Hippocampal formation (tissue), 2 donors: ENCODE data around the gene IL24.
"Not testable (repeated sequence)": the region's sequence is repeated elsewhere in the genome, so short reads cannot be mapped to it uniquely, and the experiment has no call there.

Source experiments
- DNase-seq, 2 donors: peaks; one replicate each; lab custom pipeline; 2025; lab: John Stamatoyannopoulos, UW

IL24 gene

DNA sequence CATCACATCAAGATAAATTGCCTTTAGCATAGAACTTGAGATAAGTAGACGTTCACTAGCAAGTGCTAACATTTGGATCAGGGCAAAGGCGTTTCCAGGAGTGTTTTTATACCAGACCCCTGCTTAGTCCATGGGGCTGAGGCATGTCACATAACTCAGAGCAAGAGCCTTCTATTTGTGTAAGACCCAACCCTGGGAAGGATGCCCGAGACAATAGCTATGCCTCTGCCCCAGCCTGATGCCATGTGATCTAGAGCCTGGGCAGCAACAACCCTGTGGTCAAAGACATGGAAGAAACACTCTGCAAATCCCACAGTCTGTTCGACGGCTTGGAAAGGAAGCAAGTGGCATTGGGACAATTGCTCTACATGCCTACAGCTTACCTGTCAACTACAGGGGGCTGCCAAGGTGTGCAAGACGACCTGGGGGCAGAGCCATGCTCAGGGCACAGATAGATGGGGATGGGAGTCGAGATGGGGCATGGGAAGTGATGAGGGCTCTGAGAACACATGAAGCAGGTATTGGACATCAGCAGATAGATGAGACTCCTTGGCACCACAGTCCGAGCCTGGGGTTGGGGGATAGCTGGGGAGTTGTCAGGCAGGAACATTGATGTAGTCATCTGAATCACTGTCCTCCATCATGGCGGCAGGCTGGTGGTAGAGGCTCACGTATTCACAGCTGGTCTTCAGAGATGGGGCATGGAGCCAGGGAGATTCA is 7.3 kb downstream of the IL24 start:
- DNase-seq, result no peak

DNA sequence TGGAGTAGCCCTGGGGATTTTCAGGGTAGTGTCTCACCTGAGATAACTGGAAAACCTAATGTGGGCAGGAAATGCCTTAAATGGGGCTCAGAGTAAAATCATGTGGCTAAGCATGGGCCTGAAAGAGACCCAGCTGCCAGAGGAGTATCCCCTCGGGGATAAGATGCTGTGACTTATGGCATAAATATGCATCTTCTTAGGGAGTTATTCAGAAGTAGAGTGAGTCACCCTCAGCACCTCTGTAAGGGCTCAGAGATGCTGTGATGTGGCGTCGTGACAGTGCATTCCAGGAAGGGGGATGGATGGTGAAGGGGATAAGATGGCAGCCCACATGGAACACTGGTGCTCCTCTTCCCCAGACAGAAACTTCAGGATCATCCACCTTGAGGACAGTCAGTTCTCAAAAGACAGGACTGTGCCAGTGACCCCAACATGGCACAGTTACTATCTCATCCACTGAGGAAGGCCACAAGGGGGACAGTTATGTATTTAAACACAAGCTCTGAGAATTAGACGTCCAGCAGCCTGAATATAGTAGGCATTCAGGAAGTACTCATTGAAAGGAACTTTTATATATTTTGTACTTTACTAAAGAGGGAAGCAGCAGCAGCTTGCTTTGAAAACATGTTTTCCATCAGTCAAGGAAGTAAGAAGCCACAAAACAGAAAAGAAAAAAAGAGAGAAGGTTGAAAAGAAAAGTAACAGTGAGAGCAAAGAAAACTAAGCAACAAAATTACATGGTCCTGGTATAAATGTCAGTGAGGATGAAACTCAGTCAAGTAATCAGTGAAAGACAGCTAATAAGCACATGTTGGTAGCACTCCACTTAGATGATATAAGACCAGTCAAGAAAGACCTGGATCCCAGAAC is 8.3 kb downstream of the IL24 start:
- DNase-seq, result no peak

DNA sequence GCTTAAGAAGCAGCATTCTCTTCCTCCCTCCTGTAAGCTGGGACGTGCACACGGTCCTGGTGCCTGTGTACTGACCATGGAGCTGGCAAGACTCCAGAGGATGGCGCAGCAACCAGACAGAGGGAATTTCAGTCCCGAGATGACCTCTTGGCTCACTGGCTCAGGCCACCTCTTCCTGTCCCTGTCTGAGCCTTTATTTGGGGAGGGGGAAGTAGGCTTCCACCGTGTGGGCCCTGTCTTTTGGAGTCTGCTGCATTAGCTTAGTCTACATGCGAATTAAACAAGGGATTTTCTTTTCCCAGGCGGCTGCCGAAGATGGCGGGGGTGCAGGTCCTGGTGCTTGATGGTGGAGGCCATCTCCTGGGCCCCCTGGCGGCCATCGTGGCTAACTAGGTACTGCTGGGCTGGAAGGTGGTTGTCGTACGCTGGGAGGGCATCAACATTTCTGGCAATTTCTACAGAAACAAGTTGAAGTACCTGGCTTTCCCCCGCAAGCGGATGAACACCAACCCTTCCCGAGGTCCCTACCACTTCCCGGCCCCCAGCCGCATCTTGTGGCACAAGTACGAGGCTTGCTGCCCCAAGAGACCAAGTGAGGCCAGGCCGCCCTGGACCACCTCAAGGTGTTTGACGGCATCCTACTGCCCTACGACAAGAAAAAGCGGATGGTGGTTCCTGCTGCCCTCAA is 10.2 kb downstream of the IL24 start:
- DNase-seq, result no peak

DNA sequence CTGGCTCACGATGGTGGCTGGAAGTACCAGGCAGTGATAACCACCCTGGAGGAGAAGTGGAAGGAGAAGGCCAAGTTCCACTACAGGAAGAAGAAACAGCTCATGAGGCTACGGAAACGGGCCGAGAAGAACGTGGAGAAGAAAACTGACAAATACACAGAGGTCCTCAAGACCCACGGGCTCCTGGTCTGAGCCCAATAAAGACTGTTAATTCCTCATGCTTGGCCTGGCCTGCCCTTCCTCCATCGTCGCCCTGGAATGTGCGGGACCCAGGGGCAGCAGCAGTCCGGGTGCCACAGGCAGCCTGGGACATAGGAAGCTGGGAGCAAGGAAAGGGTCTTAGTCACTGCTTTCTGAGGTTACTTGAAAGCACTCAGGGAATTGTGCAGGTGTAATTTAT is 10.8 kb downstream of the IL24 start:
- no peak for DNase-seq

DNA sequence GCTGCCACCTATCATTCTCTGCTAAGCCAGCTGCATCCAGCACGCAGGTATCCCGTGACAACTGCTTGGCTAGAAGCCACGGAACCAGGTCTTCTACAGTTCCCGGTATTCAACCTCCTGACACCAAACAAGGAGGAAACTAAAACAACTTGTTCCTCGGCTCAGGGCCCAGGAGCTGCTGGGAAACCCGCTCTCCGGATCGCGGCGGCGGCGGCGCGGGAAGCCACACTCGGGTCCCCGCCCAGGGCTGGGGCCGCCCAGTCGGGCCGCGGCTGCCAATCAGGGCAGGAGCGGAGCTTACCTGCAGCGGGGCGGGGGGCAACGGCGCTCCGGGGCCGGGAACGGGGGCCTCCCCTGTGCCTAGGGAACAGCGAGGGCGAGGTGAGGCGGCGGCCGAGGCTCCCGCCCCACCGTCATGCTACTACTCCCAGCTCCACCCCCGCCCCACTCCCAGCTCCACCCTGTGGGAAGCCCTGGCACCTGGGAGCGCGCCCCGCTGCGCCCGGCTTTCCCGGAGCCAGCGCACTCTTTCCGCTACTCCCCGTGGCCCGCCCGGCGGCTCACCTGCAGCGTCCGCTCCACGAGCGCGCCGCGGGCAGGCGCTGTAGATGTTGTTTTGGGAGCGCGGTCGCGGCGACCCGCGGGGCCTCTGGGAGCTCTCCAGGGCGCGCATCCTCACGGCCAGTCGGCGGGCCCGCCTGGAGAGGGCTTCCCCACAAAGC is 12.1 kb downstream of the IL24 start:
- DNase-seq, result no peak

DNA sequence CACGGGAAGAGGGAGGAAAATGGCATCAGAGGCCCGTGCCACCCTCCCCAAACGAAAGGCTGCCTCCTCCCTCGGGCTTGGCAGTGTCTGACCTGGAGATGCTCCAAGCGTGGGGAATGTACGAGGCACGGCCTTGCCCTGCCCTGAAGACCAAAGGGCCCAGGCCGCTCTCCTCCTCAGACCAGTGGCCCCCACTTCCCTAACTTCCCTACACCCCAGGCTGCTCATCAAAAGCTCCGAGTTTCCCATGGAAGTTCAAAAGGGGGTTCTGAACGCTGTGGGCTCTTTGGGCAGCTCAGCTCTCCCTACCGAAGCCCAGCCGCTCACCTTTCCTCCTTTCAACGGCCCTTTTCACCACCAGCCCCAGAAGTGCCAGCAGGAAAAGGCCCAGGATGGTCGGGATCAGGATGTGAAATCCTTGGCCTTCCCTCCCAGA is 12.7 kb downstream of the IL24 start:
- no peak for DNase-seq

DNA sequence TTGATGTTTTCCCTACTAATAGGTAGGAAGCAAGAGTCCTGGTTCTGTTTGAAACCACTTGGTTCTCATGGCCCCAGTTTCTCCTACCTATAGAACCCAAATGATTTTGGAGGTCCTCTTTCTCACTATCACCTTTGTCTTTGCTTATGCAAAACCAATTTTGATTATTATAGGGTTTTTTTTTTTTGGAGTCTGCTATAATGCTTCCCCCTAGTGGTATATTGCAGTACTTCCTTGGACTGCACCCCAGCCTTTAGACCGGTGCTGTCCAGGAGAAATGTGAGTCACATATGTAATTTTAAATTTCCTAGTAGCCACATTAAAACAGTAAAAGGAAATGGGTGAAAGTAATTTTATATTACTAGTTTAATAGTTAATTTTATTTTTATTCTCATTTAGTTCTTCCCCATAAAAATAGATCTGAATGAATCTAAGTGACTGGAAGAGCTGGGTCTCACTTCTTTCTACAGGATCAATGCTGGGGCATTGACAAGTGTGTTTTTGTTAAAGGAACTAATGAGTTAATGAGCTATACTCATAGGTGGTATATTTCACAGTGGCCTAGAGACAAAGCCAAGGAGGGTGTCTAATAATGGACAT is 13.9 kb downstream of the IL24 start:
- DNase-seq, result peak in 1 of 2 donors; percentile 30

DNA sequence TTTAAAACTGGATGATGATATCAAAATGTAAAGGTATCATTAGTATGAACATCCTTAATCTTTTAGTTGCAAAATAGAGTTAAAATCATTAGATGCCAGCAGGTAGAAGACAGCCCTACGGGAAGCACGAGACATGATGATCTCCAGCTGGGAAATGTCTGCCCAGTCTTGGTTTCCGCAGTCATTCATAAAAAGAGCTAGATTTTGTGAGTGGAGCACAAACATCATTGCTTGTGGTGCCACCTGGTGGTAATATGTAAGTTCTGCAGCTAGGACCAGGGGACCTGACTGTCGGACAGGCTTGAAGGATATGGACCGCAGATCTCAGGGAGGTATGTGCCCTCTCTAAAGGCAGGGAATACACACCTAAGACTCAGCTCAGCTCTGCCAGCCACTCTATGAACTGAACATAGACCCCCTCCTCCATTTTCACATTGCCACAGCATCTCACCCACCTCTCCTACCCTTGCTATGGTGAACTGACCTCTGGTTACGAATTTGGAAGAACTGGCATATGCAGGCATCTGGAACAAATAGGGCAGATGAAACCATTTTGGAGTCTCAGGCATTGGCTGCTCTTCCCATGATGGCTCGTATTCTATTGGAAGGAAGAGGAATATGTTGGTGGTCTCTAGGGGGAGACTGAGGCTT is 15.3 kb downstream of the IL24 start:
- DNase-seq, result peak; percentile 50 to 62

DNA sequence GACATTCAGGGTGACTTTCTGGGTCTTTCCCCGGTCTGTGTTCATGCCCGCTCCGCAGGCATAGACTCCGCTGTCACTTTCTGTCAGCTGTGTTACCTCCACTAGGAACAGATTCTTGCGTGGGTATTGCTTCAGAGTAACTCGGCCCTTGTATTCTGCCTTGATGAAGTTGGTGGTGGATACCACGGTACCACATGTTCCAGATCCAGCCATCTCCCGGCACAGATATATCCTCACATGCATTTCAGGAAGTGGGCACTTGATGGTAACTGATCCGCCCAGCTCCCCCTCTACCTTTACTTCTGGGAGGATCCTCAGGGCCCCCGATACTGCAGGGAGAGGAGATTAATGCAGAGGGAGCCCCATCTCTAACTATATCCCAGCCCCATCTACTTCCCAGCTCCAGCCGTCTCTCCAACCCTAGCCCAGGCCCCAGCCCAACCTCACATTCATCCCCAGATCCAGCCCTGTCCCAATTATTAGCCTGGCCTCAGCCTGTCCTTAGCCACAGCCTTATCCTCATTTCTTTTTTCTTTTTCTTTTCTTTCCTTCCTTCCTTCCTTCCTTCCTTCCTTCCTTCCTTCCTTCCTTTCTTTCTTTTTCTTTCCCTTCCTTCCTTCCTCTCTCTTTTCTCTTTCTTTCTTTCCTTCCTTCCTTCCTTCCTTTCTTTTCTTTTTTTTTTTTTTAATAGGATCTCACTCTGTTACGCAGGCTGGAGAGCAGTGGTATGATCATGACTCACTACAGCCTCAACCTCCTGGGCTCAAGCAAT is 16.7 kb downstream of the IL24 start:
- DNase-seq, result no peak

DNA sequence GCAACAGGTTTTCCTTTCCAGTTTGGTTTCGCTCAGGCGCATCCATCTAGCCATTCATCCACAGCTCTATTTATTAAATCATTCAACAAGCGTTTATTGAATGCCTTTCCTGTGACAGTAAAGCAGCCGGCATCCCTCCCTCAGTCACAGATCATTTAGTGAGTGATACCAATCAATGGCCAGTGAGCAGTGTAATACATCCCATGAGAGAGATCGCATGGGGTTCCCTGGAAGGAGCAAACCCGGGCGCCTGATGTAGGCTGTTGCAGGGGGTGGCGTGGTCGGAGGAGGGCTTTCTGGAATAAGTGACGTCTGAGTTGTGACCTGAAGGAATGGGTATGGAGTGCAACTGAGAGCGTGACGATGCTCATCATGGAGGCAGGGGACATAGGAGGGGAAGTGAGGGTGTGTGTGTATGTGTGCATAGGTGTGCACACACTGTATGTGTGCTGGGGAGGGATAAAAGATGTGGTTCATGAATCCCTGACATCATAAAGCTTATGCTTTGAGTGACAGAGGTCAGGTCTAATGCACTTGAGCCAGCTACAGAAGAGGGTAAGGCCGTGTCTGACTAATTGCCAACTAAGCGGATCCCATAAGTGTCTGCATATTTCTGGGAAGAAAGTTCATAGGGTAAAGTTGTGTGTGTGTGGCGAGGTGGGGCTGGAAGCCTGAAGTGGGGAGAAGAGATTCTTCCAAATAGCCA is 17.9 kb downstream of the IL24 start:
- no peak for DNase-seq

DNA sequence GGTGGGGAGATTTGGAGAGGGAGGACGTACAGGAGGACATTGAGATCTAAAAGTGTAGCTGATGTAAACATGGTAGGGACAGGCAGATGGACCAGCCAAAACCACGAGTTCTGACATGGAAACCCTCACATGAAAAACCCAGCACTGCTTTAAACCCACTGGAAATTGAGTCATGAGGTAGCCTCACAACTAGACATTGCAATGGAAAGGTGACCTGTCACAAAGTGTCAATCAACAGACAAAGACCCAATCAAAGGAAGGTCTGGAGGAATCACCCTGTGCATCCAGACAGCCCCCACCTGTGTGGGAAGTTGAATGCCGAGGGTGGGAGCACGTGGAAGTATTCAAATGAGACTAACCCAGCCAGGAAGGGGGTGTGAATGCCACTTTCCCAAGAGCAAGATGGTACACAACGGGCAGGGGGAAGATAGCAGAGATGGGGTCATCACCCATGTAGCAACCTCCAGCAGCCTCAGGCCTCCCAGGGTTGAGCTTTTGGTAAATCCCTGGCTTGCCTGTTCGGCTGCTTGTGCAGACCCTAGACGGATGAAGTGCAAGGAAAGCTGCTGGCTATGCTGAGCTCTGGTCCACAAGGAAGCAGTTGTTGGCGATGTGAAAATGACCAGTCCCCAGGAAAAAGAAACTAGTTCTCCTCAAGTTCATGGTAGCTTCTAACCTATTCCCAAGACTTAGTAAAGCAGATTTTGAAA is 18.9 kb downstream of the IL24 start:
- no peak for DNase-seq

DNA sequence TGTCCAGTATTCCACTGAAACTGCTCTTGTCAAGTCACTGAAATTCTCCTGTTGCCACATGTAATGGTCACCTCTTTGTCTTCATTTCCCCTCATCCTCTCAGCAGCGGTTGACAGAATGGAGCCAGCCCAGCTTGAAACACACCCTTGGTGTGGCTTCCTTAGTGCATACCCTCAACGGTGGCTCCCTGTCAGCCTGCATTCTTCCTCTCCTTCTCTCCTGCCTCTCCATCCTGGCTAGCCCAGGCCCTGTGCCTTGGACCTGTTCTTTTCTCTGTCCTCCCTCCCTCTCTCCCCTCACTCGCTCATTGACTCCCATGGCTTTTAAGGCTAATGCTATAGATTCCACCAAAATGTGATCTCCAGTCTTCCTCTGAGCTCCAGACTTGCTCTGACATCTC is 20.8 kb downstream of the IL24 start:
- DNase-seq, result no peak

DNA sequence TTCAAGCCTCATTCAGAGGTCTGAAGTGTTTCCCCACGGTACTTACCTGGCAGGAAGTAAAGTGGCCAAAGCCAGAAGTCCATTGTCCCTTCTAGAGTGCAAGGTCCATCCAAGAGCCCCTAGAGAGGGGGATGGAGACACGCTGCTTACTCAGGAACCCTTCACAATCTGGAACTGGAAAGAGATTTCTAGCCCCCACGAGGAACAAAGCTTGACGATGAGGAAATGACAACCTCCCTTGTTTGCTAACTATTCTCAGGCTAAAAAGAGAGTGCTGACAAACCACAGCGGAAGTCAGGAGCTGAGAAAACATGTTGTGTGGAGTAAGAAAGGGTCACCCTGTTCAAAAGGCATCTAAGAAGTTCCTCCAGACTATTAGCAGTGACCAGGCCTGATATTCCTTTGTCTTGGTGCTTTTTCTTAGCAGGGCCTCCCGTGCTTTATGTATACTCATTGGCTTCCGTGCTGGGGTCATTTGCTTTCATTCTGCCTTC is 24.6 kb downstream of the IL24 start, which contains the start of gene FCMR:
FCMR (minus strand) TSS at position 170 of the 494 bp plus-strand sequence; CDS start at position 83, 87 bp downstream.
- DNase-seq, result peak in 1 of 2 donors; percentile 30

DNA sequence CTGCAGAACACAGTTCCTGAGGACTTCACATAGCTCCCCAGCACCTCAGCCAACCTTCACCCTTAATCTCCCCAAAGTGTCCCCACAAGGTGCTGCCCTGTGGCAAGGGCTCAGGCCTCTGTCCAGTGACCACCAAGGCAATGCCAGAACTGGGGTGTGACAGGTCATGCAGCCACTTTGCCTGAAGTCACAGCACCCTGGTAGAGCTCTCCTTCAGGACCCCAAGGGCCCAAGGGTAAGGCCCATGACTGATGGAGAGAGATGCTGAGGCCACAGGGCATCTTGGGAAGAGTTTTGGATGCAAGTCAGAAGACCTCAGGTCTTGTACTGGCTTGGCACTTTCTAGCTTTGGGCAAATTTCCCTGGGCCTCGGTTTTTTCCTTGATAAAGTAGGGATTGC is 25.3 kb downstream of the IL24 start:
- DNase-seq, result no peak

DNA sequence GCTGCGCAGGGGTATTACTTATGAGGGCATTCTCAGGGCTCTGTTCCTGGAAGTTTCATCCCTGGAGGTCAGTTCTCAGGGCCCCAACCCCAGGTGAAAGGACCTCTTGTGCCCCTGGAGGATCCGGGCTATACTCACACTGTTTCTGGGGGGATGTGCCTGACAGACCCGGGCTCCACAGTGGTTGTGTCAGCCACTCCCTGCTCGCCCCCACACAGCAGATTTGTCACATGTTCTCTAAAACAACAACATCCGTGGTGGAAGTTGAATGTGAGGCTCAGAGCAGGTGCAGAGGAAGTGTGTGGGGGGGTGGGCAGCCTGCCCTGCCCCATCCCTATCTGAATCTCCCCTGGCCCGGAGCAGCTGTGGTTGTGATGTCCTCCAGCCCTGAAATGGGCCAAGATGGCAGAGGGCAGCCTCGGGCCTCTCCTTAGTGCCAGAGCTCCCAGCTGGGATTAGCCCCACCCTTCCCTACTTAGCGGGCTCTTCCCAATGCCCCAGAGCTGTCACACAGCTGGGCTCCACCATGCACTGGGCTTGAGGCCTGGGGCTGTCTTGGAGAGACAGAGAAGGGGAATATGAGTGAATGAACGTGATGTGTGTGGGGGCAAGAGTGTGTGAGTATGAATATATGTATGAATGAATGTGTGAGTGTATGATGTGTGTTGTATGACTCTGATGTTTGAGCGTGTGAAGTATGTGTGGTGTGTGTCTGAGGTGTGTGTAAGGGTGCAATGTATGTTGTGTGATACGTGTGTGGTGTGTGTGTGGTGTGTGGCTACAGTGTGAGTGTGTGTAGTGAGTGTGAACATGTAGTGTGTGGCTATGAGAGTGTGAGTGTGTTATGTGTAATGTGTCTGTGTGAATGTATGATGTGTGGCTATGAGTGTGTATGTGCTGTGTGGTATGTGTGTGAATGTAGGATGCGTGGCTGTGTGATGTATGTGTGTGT is 26.0 kb downstream of the IL24 start:
- no peak for DNase-seq

DNA sequence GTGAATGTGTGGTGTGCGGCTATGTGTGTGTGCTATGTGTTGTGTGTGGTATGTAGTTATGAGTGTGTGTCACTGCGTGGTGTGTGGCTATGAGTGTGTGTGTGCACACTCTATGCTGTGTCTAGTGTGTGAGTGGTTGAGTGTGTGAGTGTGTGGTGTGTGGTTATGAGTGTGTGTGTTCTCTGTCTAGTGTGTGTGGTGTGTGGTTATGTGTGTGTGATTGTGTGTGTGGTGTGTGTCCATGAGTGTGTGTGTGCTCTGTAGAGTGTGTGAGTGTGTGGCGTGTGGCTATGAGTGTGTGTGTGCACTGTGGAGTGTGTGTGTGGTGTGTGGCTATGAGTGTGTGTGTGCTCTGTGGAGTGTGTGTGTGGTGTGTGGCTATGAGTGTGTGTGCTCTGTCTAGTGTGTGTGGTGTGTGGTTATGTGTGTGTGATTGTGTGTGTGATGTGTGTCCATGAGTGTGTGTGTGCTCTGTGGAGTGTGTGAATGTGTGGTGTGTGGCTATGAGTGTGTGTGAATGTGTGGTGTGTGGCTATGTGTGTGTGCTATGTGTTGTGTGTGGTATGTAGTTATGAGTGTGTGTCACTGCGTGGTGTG is 26.8 kb downstream of the IL24 start:
- not testable (repeated sequence) for DNase-seq

DNA sequence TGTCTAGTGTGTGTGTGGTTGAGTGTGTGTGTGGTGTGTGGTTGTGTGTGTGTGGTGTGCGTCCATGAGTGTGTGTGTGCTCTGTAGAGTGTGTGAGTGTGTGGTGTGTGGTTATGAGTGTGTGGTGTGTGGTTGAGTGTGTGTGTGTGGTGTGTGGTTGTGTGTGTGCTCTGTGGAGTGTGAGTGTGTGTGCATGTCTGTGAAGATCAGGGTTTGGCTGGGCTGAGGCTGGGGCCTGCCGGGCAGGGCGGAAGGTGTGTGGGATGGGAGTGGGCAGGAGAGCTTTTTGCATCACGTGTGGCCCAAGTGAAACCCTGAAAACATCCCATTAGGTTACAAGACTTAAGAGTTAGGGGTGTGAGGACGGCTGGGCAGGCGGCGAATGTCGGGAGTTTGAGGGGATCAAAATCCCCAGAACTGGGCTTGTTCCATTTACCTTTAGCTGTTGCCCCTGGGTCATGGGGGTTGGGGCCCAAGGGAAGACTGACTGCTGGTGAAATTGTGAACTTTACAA is 27.4 kb downstream of the IL24 start:
- no peak for DNase-seq
